ENCODE measurements around the gene MBOAT7.
"Not testable (repeated sequence)": the region's sequence is repeated elsewhere in the genome, so short reads cannot be mapped to it uniquely, and the experiment has no call there.

The MBOAT7 gene

DNA sequence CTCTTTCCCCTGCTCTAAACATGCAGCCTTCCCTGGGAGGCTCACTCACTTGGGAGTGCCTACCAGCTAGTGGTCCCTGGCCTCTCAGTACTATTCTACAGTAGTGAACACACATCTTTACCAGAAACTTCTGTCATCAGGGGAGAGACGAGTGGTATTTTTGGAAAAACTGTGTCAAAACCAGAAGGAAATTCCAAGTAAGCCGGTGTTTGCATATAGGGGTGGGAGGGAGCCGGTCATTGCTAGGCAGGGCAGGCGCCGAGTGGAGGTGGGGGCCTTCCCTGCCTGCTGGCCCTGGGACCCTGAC lies 18.2 kb upstream of the MBOAT7 start:
- H3K36me3 ChIP-seq (ENCODE audit: control insufficient read depth, insufficient read depth, low read length): peaks cover 30% of the 10 kb centered on the region
- DNase-seq (ENCODE audit: extremely low read depth, insufficient read length): no peak
- no peak overlapping the region for H3K4me3 ChIP-seq (replicated peaks; ENCODE audit: low read depth, low read length)
- H3K27me3 ChIP-seq (replicated peaks; ENCODE audit: control insufficient read depth, insufficient read depth, low read length): no peaks in the 10 kb centered on the region
- TF ChIP-seq, protein P1, sequence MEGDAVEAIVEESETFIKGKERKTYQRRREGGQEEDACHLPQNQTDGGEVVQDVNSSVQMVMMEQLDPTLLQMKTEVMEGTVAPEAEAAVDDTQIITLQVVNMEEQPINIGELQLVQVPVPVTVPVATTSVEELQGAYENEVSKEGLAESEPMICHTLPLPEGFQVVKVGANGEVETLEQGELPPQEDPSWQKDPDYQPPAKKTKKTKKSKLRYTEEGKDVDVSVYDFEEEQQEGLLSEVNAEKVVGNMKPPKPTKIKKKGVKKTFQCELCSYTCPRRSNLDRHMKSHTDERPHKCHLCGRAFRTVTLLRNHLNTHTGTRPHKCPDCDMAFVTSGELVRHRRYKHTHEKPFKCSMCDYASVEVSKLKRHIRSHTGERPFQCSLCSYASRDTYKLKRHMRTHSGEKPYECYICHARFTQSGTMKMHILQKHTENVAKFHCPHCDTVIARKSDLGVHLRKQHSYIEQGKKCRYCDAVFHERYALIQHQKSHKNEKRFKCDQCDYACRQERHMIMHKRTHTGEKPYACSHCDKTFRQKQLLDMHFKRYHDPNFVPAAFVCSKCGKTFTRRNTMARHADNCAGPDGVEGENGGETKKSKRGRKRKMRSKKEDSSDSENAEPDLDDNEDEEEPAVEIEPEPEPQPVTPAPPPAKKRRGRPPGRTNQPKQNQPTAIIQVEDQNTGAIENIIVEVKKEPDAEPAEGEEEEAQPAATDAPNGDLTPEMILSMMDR (IDR thresholded peaks at IDR 0.05; ENCODE audit: insufficient read depth, low read length, poor library complexity, severe bottlenecking): no peak

DNA sequence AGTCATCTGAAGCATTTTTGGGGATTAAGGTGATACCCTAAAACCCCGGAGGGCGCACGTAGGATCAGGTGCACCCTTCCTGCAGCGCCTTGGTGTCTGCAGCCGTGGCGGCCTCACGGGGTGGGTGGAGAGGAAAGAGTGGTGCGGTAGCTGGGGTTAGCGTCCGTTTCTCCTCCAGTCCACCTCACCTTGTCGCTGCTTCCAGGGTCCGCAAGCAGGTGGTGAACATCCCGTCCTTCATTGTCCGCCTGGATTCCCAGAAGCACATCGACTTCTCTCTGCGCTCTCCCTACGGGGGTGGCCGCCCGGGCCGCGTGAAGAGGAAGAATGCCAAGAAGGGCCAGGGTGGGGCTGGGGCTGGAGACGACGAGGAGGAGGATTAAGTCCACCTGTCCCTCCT lies 17.8 kb upstream of the MBOAT7 start:
- H3K4me3 ChIP-seq (replicated peaks; ENCODE audit: low read depth, low read length): not testable (repeated sequence)
- H3K36me3 ChIP-seq (ENCODE audit: control insufficient read depth, insufficient read depth, low read length): peaks cover 33% of the 10 kb centered on the region

DNA sequence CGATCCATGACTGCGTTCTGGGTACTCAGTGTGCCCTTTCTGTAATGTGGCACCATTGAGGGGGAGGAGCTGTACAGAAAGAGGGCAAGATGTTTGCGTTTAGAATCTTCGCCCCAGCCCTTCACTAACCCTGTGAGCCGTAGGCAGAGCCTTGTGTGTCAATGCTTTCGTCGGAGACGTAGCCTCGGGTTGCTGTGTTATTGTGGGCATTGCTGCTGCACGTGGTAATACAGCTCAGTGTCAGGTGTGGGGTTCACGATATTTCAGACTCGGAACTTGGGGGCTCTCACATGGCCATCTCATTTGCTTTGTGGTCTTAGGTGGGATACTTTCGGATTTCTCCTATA lies 17.4 kb upstream of the MBOAT7 start:
- Histone ChIP-seq H3K27me3 (replicated peaks; ENCODE audit: control insufficient read depth, insufficient read depth, low read length) (no peaks in the 10 kb centered on the region), H3K36me3 (ENCODE audit: control insufficient read depth, insufficient read depth, low read length) (peaks cover 33% of the 10 kb centered on the region), H3K4me3 (replicated peaks; ENCODE audit: low read depth, low read length) (no peak overlapping the region)
- TF ChIP-seq, protein P1 (IDR thresholded peaks at IDR 0.05; ENCODE audit: insufficient read depth, low read length, poor library complexity, severe bottlenecking): no peak
- DNase-seq (ENCODE audit: extremely low read depth, insufficient read length): no peak

More for the DNA sequence above, 17.8 kb upstream of the MBOAT7 start:
- not testable (repeated sequence) for H3K27me3 ChIP-seq (replicated peaks; ENCODE audit: control insufficient read depth, insufficient read depth, low read length); DNase-seq (ENCODE audit: extremely low read depth, insufficient read length)

DNA sequence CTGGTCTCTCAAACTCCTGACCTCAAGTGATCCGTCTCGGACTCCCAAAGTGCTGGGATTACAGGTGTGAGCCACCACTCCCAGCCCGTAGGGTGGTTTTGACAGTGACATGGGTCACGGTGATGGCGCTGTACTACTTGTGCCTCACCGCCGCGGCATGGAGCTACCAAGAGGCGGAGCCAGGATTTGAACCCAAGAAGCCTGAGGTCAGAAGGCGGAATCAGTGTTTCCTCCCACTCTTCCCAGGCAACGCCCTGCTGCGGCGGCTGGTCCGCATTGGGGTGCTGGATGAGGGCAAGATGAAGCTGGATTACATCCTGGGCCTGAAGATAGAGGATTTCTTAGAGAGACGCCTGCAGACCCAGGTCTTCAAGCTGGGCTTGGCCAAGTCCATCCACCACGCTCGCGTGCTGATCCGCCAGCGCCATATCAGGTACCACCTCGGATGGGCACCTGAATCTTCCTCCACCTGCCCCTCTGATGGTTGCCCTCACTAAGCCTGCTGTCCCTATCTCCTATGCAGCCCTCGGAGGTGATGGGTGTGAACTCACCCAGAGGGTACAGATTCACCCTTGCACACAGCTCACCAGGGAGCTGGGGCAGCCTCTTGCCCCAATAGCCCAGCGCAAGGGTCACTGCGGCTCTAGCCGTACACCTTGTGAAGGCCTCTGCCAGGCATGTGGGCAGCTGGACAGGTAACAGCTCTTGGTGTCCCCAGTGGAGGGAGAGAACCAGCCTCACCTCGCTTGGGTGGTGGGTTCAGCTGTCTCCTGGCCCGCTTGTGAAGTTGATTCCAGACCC lies 16.9 kb upstream of the MBOAT7 start:
- no peak for DNase-seq (ENCODE audit: extremely low read depth, insufficient read length)
- Histone ChIP-seq H3K27me3 (replicated peaks; ENCODE audit: control insufficient read depth, insufficient read depth, low read length) (no peaks in the 10 kb centered on the region), H3K36me3 (ENCODE audit: control insufficient read depth, insufficient read depth, low read length) (peaks cover 36% of the 10 kb centered on the region), H3K4me3 (replicated peaks; ENCODE audit: low read depth, low read length) (no peak overlapping the region)
- TF ChIP-seq, protein P1 (IDR thresholded peaks at IDR 0.05; ENCODE audit: insufficient read depth, low read length, poor library complexity, severe bottlenecking): no peak

DNA sequence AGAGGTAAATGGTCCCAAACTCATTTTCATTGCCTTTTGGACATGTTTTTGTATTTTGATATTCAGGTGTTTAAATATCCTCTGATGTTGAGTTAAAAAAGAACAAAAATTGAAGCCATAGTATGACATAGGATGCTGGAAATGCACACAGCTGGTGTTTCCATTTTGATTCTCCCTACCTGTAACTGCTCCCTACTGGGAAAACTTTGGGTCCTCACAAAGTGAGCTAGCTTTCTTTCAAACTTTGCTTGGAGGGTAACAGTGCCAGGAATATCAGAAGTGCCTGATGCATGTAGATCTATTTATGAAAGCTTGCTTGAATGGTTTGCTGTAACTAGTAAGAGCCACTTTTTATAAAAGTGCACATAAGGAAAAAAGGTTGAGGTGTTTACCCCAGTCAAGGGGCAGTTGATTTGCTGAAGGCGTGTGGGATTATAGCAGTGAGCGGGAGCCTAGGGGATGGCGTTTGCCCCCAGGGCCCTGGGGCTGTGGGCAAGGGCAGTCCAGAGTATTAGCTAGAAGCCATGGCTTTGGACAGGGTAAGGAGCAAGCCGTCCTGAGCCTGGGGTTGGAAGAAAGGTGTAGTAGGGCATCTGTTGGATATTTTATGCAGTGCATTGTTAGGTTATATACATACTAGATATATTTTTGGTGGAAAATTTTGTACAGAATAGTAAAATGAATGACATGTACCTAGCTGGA lies 15.5 kb upstream of the MBOAT7 start:
- TF ChIP-seq, protein P1 (IDR thresholded peaks at IDR 0.05; ENCODE audit: insufficient read depth, low read length, poor library complexity, severe bottlenecking): no peak
- DNase-seq (ENCODE audit: extremely low read depth, insufficient read length): no peak
- Histone ChIP-seq H3K4me3 (replicated peaks; ENCODE audit: low read depth, low read length) (peak overlapping the region; percentile 51), H3K36me3 (ENCODE audit: control insufficient read depth, insufficient read depth, low read length) (peaks cover 36% of the 10 kb centered on the region), H3K27me3 (replicated peaks; ENCODE audit: control insufficient read depth, insufficient read depth, low read length) (no peaks in the 10 kb centered on the region)

DNA sequence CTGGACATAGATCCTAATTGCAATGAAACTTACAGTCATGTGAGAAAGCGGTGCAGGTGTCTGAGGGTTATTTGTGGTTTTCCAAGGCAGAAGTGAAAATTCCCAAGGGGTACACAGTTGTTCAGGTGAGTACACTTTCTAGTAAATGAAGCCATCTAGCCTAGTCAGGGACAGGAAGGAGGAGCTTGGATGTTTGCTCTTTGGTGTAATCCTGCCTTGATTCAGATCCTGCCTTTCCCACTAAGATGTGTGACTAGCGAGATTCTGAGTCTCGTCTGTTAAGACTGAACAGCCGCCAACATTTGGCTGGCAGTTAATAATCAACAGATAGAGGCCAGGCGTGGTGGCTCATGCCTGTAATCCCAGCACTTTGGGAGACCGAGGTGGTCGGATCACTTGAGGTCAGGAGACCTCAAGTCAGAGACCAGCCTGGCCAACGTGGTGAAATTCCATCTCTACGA lies 13.8 kb upstream of the MBOAT7 start:
- no peak for DNase-seq (ENCODE audit: extremely low read depth, insufficient read length)
- H3K4me3 ChIP-seq (replicated peaks; ENCODE audit: low read depth, low read length): peak overlapping the region; percentile 87
- TF ChIP-seq, protein P1 (IDR thresholded peaks at IDR 0.05; ENCODE audit: insufficient read depth, low read length, poor library complexity, severe bottlenecking): no peak
- H3K27me3 ChIP-seq (replicated peaks; ENCODE audit: control insufficient read depth, insufficient read depth, low read length): no peaks in the 10 kb centered on the region
- H3K36me3 ChIP-seq (ENCODE audit: control insufficient read depth, insufficient read depth, low read length): peaks cover 30% of the 10 kb centered on the region

All from GM06990 (cell line).